ENCODE results near the gene SPDYA.

GRCh38 chr2:28893488-28893887 lies 82.9 kb downstream of the SPDYA start:
- TF ChIP-seq CTCF (IDR thresholded peaks at IDR 0.05), result no peak
- no peak for TF ChIP-seq EZH2 (IDR thresholded peaks at IDR 0.05)
